ENCODE measurements around the gene WDR93. TPM values are rescaled to one million over a fixed set of nuclear protein-coding genes. Genes with fewer than 3 reads are reported as not detected.

The WDR93 gene
- total RNA-seq, 2 donors from 2014 or later, result 0.19 TPM; not detected in 1

DNA sequence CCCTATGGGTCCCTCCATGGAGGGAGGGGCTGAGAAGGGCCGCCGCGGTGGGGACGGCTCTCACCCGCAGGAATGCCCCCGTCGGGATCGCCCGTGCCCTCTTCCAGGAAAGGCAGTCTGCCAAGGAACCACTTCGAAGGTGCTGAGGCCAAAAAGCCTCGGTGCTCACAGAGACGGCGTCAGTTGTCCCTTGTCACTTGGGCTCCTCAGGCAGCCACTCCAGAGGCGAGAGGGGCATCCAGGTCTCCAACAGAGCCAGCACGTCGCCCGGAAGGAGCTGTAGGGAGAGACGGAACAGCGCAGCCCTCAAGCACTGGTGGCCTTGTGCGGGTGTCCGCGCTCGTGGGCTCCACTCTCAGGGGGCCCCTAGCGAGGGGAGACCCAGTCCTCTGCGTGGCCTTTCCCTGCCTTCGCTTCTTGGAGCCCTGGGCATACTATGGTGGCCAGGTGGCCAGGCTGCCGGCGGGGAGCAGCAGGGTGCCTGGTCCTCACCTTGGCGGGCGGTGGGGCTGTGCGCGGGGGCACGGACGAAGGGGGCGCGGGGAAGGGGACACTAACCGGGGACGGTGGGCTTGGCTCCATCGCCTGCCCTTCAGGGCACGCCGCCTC lies 59.4 kb downstream of the WDR93 start:
- ATAC-seq (replicated peaks in 1 of 2) (peak in 1 of 2 donors; percentile 9), DNase-seq (peak in 1 of 2 donors; percentile 17)
- H3K9me3 Mint-ChIP-seq, result no peaks in the 10 kb centered on the region
- H3K27me3 Mint-ChIP-seq (ENCODE audit: low read depth), result peaks cover 28% of the 10 kb centered on the region
- peaks cover 6% of the 10 kb centered on the region for H3K4me1 Mint-ChIP-seq (ENCODE audit: low read depth)
- H3K36me3 Mint-ChIP-seq (ENCODE audit: insufficient read depth in 2 of 2), result no peaks in the 10 kb centered on the region
- no peak overlapping the region for H3K27ac Mint-ChIP-seq
- H3K4me3 Mint-ChIP-seq, result peak overlapping the region; percentile 74 to 76

DNA sequence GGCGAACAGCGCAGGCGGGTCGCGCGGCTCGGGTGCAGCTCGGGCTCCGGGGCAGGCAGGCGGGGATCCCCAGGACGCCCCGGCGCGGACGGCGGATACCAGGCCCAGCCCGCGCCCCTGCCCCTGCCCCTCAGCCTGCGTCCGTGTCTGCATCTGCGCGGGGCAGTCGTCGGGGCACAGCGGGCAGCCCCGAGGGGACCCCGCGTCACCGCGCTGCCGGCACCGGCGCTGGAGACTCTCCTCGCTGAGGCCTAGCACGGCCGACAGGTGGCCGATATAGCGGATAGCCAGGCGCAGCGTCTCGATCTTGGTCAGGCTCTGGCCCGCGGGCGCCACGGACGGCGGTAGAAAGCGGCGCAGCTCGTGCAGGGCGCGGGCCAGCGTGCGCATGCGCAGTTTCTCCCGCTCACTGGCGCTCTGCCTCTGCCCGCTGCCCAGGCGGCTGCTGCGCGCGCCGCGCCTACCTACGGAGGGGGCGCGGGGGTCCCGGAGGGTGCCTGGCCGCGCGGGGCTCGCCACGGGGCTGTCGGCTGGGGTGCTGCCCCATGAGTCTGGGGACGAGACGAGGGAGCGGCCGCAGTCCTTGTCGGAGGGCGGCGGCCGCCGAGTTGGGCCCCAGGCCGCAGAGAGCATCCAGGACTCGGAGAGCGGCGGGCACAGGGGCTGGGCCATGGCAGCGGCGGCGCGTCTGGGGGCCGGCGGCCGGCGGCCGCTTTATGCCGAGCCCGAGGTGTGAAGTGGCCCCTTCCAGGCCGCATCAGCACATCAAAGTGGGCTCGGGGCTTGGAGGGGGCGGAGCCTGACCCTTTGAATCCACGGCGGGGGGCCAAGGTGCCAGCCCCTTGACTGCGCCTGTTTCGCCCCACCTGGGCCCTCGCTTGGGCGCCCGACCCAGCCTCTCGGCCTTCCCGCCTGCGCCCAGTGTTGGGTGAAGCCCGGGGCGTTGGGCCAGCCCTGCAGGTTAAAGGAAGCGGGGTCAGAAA lies 60.2 kb downstream of the WDR93 start, which contains the start of gene MESP1:
TSS of gene MESP1 (minus strand) at position 690 of the 983 bp plus-strand sequence. CDS start at position 672, 18 bp downstream.
- peak; percentile 93 to 94 for DNase-seq
- peaks cover 6% of the 10 kb centered on the region for H3K4me1 Mint-ChIP-seq (ENCODE audit: low read depth)

DNA sequence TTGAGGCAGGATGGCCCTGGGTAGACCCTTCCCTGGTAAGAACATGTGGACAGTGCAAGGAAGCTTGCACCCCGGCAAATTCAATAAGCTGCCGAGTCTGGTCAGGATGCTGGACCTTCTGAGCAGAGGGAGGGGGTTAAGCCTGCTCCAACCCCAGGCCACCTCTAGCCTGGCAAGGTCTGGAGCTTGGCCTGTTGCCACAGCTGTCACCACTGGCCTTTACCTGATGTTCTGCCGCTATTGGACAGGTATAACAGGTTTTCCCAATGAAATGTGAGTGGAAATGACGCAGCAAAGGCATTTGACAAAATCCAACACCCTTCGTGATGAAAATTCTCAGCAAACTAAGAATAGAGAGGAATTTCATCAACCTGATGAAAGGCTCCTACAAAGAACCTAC lies 61.1 kb downstream of the WDR93 start:
- no peaks in the 10 kb centered on the region for H3K9me3 Mint-ChIP-seq
- H3K4me1 Mint-ChIP-seq (ENCODE audit: low read depth), result peaks cover 6% of the 10 kb centered on the region
- no peaks in the 10 kb centered on the region for H3K36me3 Mint-ChIP-seq (ENCODE audit: insufficient read depth in 2 of 2)
- H3K27ac Mint-ChIP-seq, result no peak overlapping the region
- H3K27me3 Mint-ChIP-seq (ENCODE audit: low read depth), result peaks cover 35% of the 10 kb centered on the region
- DNase-seq (no peak), ATAC-seq (replicated peaks in 1 of 2) (no peak)
- H3K4me3 Mint-ChIP-seq, result peak overlapping the region; percentile 31 to 56

More for the DNA sequence above, 60.2 kb downstream of the WDR93 start, which contains the start of gene MESP1:
- H3K9me3 Mint-ChIP-seq, result no peaks in the 10 kb centered on the region
- peak within 1 kb of the TSS; percentile 42 for H3K27ac Mint-ChIP-seq
- H3K4me3 Mint-ChIP-seq, result peak within 1 kb of the TSS; percentile 74 to 76
- peaks cover 31% of the 10 kb centered on the region for H3K27me3 Mint-ChIP-seq (ENCODE audit: low read depth)
- no peaks in the 10 kb centered on the region for H3K36me3 Mint-ChIP-seq (ENCODE audit: insufficient read depth in 2 of 2)
- ATAC-seq (replicated peaks in 1 of 2), result peak; percentile 93 to 94

DNA sequence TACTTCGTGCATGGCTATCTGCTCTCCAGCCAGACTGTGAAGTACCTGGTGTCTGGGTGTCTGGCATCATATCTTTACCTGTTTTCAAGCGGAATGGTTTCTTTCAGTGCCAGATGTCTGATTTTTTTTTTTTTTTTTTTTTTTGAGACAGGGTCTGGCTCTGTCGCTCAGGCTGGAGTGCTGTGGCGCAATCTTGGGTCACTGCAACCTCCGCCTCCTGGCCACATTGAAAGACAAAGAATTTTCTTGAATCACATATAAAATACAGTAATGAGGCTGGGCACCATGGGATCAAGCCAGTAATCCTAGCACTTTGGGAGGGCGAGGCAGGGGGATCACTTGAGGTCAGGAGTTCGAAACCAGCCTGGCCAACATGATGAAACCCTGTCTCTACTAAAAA lies 63.2 kb downstream of the WDR93 start:
- Mint-ChIP-seq H3K4me3 (no peak overlapping the region), H3K4me1 (ENCODE audit: low read depth) (peaks cover 6% of the 10 kb centered on the region), H3K27ac (no peak overlapping the region), H3K36me3 (ENCODE audit: insufficient read depth in 2 of 2) (no peaks in the 10 kb centered on the region), H3K9me3 (no peaks in the 10 kb centered on the region), H3K27me3 (ENCODE audit: low read depth) (peaks cover 28% of the 10 kb centered on the region)
- DNase-seq, result no peak
- no peak for ATAC-seq (replicated peaks in 1 of 2)

GRCh38 chr15:89754361-89755154 lies 63.9 kb downstream of the WDR93 start:
- no peak for ATAC-seq (replicated peaks in 1 of 2)

GRCh38 chr15:89755701-89756100 lies 65.1 kb downstream of the WDR93 start:
- no peaks in the 10 kb centered on the region for H3K36me3 Mint-ChIP-seq (ENCODE audit: insufficient read depth in 2 of 2)
- H3K9me3 Mint-ChIP-seq, result no peaks in the 10 kb centered on the region
- H3K4me1 Mint-ChIP-seq (ENCODE audit: low read depth), result peaks cover 2% of the 10 kb centered on the region
- DNase-seq (no peak), ATAC-seq (replicated peaks in 1 of 2) (no peak)
- H3K27ac Mint-ChIP-seq, result no peak overlapping the region
- peaks cover 15% of the 10 kb centered on the region for H3K27me3 Mint-ChIP-seq (ENCODE audit: low read depth)
- no peak overlapping the region for H3K4me3 Mint-ChIP-seq

More at GRCh38 chr15:89754361-89755154, 63.9 kb downstream of the WDR93 start:
- peaks cover 21% of the 10 kb centered on the region for H3K27me3 Mint-ChIP-seq (ENCODE audit: low read depth)
- DNase-seq, result no peak
- H3K36me3 Mint-ChIP-seq (ENCODE audit: insufficient read depth in 2 of 2), result no peaks in the 10 kb centered on the region
- peaks cover 6% of the 10 kb centered on the region for H3K4me1 Mint-ChIP-seq (ENCODE audit: low read depth)
- H3K9me3 Mint-ChIP-seq, result no peaks in the 10 kb centered on the region
- no peak overlapping the region for H3K27ac Mint-ChIP-seq
- no peak overlapping the region for H3K4me3 Mint-ChIP-seq

GRCh38 chr15:89756897-89757296 lies 66.3 kb downstream of the WDR93 start:
- H3K9me3 Mint-ChIP-seq, result no peaks in the 10 kb centered on the region
- no peak overlapping the region for H3K4me3 Mint-ChIP-seq
- H3K36me3 Mint-ChIP-seq (ENCODE audit: insufficient read depth in 2 of 2), result no peaks in the 10 kb centered on the region

GRCh38 chr15:89758283-89758682 lies 67.7 kb downstream of the WDR93 start:
- no peaks in the 10 kb centered on the region for H3K9me3 Mint-ChIP-seq
- H3K4me1 Mint-ChIP-seq (ENCODE audit: low read depth), result peaks cover 6% of the 10 kb centered on the region
- H3K27me3 Mint-ChIP-seq (ENCODE audit: low read depth), result peaks cover 7% of the 10 kb centered on the region
- H3K27ac Mint-ChIP-seq, result no peak overlapping the region
- H3K36me3 Mint-ChIP-seq (ENCODE audit: insufficient read depth in 2 of 2), result no peaks in the 10 kb centered on the region
- H3K4me3 Mint-ChIP-seq, result no peak overlapping the region
- ATAC-seq (replicated peaks in 1 of 2) (no peak), DNase-seq (no peak)

More at GRCh38 chr15:89756897-89757296, 66.3 kb downstream of the WDR93 start:
- ATAC-seq (replicated peaks in 1 of 2) (no peak), DNase-seq (no peak)
- H3K27ac Mint-ChIP-seq, result no peak overlapping the region
- H3K4me1 Mint-ChIP-seq (ENCODE audit: low read depth), result peaks cover 6% of the 10 kb centered on the region
- peaks cover 14% of the 10 kb centered on the region for H3K27me3 Mint-ChIP-seq (ENCODE audit: low read depth)

DNA sequence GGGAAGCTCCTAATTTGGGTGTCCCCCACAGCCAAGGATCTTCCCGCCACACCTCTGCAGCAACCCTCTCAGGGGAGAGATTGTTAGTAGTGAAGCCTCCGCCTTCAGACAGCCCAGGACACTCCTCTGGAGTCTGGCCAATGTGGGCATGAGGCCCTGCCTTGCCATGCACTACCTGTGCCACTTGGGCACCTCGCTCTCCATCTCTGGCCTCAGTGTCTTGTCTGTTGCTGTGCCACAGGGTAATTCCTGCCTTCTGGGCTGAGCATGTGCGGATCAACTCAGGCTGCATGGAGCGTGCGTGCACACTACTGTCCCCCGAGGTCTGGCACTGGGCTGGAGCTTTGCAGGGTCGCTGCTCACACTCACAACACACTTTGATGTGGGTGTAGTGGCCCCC lies 68.4 kb downstream of the WDR93 start:
- no peaks in the 10 kb centered on the region for H3K36me3 Mint-ChIP-seq (ENCODE audit: insufficient read depth in 2 of 2)
- peaks cover 7% of the 10 kb centered on the region for H3K27me3 Mint-ChIP-seq (ENCODE audit: low read depth)
- H3K4me1 Mint-ChIP-seq (ENCODE audit: low read depth), result peaks cover 6% of the 10 kb centered on the region
- ATAC-seq (replicated peaks in 1 of 2) (no peak), DNase-seq (no peak)
- no peak overlapping the region for H3K4me3 Mint-ChIP-seq
- no peaks in the 10 kb centered on the region for H3K9me3 Mint-ChIP-seq
- no peak overlapping the region for H3K27ac Mint-ChIP-seq

- H3K4me3 Mint-ChIP-seq, result no peak overlapping the region
- peaks cover 7% of the 10 kb centered on the region for H3K27me3 Mint-ChIP-seq (ENCODE audit: low read depth)
- no peak overlapping the region for H3K27ac Mint-ChIP-seq
- H3K9me3 Mint-ChIP-seq, result no peaks in the 10 kb centered on the region
- H3K36me3 Mint-ChIP-seq (ENCODE audit: insufficient read depth in 2 of 2), result no peaks in the 10 kb centered on the region
- DNase-seq, result no peak
- peaks cover 6% of the 10 kb centered on the region for H3K4me1 Mint-ChIP-seq (ENCODE audit: low read depth)
- ATAC-seq (replicated peaks in 1 of 2), result no peak
Measured at GRCh38 chr15:89759835-89760234, 69.2 kb downstream of the WDR93 start.

- H3K27ac Mint-ChIP-seq, result no peak overlapping the region
- peaks cover 7% of the 10 kb centered on the region for H3K27me3 Mint-ChIP-seq (ENCODE audit: low read depth)
- H3K9me3 Mint-ChIP-seq, result no peaks in the 10 kb centered on the region
- H3K4me3 Mint-ChIP-seq, result no peak overlapping the region
- DNase-seq (peak; percentile 75 to 84), ATAC-seq (replicated peaks in 1 of 2) (peak; percentile 85 to 86)
- H3K36me3 Mint-ChIP-seq (ENCODE audit: insufficient read depth in 2 of 2), result no peaks in the 10 kb centered on the region
- H3K4me1 Mint-ChIP-seq (ENCODE audit: low read depth), result peaks cover 6% of the 10 kb centered on the region
Measured at GRCh38 chr15:89760303-89761008, 69.8 kb downstream of the WDR93 start.
